HG03135 (cell line): ENCODE results near the gene WNT3A.
"Not testable (repeated sequence)": the region's sequence is repeated elsewhere in the genome, so short reads cannot be mapped to it uniquely, and the experiment has no call there.

Experiments
- ATAC-seq: cut with Tn5 transposase; IDR thresholded peaks from one replicate; pipeline ENCODE4 v1.9.1; 2021; ENCODE audit warnings: mild to moderate bottlenecking, moderate library complexity; ENCODE audit not compliant: unreplicated experiment

Gene WNT3A, protein sequence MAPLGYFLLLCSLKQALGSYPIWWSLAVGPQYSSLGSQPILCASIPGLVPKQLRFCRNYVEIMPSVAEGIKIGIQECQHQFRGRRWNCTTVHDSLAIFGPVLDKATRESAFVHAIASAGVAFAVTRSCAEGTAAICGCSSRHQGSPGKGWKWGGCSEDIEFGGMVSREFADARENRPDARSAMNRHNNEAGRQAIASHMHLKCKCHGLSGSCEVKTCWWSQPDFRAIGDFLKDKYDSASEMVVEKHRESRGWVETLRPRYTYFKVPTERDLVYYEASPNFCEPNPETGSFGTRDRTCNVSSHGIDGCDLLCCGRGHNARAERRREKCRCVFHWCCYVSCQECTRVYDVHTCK

DNA sequence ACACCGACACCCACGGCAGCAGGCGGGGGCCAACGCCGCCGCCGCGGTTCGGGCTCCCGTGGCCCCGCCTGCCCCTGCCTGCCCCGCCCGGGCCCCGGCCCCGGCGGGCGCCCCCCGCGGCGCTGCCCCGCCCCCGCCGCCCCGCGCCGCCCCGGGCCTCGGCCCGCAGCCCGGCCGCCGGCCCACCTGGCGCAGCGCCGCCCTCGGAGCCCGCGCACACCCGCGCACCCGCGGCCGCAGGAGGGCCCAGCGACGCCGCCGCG, at the start of gene WNT3A:
WNT3A (plus strand) TSS at position 213 of the 263 bp plus-strand sequence. CDS start 131 bp downstream, outside the sequence.
- ATAC-seq, result no peak

GRCh38 chr1:227958617-227959324, 48.0 kb upstream of the WNT3A start:
- no peak for ATAC-seq

- no peak for ATAC-seq
Measured at GRCh38 chr1:227959325-227959860, 47.4 kb upstream of the WNT3A start.

- ATAC-seq, result no peak
Measured at GRCh38 chr1:227961651-227962466, 44.9 kb upstream of the WNT3A start.

DNA sequence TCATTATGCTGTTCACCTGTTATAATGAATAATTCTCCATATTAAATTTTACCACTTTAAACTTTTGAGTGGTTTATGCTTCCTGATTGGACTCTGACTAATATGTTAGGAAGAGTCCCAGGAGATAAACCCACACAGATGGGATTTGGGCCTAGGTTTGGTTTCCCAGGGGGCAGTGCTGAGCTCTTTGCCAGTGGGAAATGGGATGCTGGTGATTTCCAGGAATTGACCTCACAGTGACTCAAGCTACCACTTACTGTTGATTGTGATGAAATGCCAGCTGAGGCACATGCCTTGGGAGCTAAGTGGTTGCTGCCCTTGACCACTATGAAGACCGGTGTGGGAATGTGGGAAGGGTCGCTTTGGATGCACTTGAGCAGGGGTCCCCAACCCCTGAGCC, 40.1 kb upstream of the WNT3A start:
- ATAC-seq, result not testable (repeated sequence)

DNA sequence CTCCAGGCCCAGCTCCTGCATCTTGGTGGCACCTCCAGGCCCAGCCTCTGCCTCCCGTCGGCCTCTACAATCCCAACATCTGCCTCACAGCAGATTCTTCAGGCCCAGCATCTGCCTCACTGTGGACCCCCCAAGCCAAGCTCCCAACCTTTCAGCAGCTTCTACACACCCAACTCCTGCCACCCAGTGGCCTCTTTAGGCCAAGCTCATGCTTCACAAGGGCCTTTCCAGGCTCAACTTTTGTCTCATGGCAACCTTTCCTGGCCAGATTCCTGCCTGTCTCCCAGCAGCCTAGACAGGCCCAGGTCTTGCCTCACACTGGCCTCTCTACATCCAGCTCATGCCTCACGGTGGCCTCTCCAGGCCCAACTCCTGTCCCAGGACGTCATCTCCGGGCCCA, 39.0 kb upstream of the WNT3A start:
- not testable (repeated sequence) for ATAC-seq

- not testable (repeated sequence) for ATAC-seq
Measured at GRCh38 chr1:227970076-227970995, 36.5 kb upstream of the WNT3A start.

- not testable (repeated sequence) for ATAC-seq
Measured at GRCh38 chr1:227971216-227971615, 35.6 kb upstream of the WNT3A start.

DNA sequence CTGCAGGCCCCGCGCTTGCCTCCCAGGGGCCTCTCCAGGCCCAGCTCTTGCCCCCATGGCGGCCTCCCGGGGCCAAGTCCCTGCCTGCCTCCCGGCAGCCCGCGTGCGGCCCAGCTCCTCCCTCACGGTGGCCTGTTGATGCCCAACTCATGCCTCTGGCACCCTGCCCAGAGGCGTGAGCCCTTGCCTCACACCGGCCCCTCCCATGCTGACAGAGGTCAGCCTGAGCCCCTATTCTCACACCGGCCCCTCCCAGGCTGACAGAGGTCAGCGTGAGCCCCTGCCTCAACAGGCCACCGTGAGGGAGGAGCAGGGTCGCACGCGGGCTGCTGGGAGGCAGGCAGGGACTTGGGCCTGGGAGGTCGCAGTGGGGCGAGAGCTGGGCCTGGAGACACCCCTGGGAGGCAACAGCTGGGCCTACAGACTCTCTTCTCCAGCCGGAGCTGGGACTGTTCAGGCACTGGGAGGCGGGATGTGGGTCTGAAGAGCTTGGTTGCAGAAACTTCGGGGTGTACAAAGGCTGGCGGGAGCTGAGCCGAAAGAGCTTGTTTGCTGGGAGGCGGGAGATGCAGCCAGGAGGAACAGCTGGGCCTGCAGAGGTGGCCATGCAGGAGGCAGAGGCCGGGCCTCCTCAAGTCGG, 35.0 kb upstream of the WNT3A start:
- ATAC-seq, result not testable (repeated sequence)

DNA sequence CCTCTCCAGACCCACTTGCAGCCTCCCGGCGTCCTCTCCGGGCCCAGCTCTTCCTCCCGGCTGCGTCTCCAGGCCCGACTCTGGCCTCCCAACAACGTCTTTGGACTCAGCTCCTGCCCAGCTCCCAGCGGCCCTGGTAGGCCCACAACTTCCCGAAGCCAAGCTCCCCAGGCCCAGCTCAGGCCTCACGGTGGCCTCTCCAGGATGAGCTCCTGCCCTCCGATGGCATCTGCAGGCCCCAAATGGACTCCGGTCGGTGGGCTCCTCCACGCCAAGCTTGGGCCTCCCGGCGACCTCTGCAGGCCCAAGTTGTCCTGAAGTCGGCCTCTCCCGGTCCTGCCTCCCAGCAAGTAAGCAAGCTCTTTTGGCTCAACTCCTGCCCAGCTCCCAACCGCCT, 34.5 kb upstream of the WNT3A start:
- not testable (repeated sequence) for ATAC-seq

- not testable (repeated sequence) for ATAC-seq
Measured at GRCh38 chr1:227972843-227973374, 33.9 kb upstream of the WNT3A start.

DNA sequence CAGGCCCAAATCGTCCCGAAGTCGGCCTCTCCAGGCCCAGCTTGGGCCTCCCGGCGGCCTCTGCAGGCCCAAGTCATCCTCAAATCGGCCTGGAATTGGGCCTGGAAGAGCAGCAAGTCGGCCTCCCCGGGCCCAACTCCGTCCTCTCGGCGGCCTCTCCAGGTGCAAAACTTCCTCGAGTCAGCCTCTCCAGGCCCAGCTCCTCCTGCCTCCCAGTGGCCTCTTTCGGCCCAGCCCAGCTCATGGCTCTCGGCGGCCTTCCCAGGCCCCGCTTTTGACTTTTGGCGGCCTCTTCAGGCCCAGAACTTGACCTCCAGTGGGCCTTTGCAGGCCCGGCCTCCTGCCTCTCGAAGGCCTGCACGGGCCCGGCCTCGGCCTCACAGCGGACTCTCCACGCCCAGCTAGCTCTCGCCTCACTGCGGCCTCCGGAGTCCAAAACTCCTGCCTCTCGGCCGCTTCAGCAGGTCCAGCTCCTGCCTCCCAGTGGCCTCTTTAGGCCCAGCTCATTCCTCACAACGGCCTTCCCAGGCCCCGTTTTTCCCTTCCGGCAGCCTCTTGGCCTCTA, 33.0 kb upstream of the WNT3A start:
- ATAC-seq, result not testable (repeated sequence)

GRCh38 chr1:227975583-227976283, 31.1 kb upstream of the WNT3A start:
- ATAC-seq, result not testable (repeated sequence)

DNA sequence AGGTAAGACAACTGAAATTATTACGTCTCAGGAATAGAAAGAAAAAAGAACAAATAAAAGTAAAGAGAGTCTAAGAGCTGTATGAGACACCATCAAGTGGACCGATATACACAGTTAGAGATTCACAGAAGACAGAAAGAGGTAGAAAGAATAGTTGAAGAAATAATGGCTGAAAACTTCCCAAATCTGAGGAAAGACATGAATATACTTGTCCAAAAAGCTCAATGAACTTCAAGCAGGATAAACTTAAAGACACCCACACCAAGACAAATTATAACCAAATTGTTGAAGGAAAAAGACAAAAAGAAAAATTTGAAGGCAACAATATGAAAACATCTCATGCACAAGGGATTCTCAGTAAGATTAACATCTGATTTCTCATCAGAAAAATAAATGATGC, 19.6 kb upstream of the WNT3A start:
- no peak for ATAC-seq

- no peak for ATAC-seq
Measured at GRCh38 chr1:227994632-227995300, 12.0 kb upstream of the WNT3A start.

DNA sequence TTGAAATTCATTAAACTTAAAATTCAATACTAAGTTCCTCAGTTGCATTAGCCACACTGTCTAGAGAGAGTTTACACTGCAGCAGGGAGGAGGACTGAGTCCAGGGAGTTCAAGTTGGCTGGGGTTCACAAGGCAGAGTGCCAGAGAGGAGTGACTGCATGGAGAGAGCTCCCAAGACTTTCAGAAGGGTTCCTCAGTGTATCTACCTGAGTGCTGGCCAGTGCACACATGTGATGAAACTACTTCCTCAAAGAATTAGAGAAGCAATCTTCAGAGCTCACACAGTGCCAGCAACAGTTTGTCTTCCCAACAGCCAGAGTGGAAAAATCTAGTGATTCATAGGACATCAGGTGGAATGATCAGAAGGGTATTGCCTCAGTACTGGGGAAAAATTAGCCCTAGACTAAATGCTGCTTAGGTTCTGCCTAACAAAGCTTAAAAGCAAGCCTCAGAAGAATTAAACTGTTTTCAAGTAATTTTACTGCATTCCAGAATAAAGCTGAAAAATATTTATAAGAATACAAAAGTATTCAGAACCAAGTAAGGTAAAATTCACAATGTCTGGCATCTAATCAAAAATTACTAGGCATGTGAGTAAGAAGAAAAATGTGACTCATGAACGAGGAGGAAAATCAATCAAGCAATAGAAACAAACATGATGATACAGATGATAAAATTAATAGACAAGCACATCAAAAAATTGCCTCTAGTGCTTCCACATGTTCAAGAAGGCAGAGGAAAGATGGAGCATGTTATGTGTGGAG, 10.4 kb upstream of the WNT3A start:
- no peak for ATAC-seq

DNA sequence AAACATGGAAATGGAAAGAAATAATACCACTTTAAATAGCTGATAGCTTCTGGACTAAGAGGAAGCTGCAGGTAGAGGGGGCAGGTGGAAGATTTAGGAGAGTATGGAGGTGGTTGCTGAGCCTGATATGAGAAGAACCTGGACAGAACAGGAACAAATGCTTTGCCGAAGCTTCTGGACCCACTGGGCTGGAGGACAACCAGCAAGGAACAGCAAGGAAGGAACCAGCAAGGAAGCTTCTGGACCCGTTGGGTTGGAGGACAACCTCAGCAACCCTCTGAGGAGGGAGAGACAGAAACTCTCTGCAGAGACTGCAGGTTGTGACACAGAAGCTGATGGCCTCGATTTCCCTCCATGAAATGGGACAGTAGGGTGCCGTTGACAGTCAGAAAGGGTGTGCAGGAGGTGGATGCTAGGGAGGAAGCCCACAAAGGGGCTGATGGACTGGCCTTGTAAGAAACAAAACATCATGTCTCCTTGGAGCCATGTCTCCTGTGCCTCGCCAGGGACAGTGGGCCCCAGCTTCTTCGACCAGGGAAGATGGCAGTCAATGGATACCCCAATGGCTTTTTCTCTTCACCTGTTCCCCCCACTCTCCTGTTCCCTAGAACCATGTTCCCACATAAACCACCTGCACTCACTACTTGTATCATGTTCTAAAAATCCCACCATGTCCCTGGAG, 8.3 kb upstream of the WNT3A start:
- ATAC-seq, result no peak
